Activated CD8-positive, alpha-beta memory T cell treated with anti-CD3 and anti-CD28 coated beads for 4 hours (primary cell): ENCODE measurements around the gene TSC22D2.
"Not testable (repeated sequence)": the region's sequence is repeated elsewhere in the genome, so short reads cannot be mapped to it uniquely, and the experiment has no call there.

Source experiments
- DNase-seq, 2 donors: peaks; one replicate each; pipeline ENCODE4 v3.0.0-alpha.2; 2020; ENCODE audit warnings: low read depth in 2 of 2

The TSC22D2 gene

GRCh38 chr3:150447631-150448465 is 39.8 kb downstream of the TSC22D2 start:
- no peak for DNase-seq

DNA sequence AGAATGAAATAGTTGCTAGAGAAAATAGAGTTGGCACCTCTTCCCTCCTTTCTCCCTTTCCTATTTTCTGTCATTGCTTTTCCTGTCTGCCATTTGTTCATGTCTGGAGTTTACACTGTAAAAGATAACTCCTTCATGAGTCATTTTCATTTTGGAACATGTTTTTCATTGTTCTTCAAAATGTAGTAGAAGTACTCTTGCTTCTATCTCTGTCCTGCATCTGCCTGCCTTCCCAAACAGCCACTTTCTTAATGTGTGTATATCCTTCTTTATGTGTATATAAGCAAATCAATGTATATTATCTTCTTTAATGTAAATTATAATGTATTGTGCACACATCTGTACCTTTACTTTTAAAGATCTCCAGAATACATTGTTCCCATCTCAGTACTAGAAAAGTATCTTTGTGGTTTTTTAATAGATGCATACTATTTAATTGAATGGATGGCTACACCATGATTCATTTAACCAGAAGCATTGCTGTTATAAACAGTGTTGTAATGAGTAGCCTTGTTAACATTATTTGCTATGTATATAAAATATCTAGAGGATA is 41.1 kb downstream of the TSC22D2 start:
- DNase-seq = no peak

- no peak for DNase-seq
Measured at GRCh38 chr3:150450916-150451315, 42.8 kb downstream of the TSC22D2 start.

DNA sequence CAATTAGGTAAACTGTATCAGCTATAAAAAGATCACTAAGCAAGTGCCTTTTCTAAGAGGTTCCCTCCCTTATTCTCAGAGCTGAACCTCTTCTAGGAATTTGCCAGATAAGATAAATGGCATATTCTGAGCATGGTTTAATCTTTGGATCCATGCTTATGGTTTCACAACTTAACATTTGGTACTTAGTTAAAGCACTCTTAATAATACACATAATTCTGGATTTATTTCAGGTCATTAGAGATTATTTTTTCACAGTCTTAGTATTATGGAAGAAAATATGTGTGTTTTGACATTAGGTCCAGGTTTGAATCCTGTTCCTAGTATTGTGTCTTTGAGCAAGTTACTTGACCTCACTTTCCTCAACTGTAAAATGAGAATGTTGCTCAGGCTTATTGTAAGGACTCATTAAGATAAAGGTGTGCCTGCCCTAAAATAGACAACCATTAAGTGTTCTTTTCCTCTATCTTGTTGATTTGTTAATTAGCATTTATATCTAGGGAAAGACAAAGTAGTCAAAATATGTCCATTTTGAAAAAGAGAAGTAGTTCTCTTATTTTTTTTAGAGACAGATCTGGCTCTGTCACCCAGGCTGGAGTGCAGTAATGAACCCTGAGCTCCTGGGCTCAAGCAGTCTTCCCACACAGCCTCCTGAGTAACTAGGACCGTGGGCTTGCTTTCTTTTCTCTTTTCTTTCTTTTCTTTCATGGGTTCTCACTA is 43.4 kb downstream of the TSC22D2 start:
- no peak for DNase-seq

- no peak for DNase-seq
Measured at GRCh38 chr3:150453353-150453752, 45.3 kb downstream of the TSC22D2 start.

DNA sequence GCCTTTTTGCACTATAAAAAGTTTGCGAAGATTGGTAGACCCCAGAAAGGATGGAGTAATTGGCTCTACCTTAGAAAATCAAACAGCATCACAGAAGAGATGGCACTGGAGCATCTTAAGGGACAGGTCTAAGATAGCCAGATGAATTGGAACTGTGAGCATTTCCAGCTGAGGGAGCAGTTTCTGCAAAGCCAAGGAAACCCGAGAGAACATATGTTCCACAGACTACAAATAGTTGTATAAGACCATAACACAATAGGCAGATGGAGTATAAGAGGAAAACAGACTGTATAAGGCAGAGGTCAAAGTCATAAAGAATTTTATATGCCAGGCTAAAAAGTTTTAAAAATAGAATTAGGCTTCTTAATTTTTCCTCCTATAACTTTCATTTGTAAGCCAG is 46.0 kb downstream of the TSC22D2 start:
- DNase-seq = no peak

- no peak for DNase-seq
Measured at GRCh38 chr3:150454622-150455021, 46.5 kb downstream of the TSC22D2 start.

DNA sequence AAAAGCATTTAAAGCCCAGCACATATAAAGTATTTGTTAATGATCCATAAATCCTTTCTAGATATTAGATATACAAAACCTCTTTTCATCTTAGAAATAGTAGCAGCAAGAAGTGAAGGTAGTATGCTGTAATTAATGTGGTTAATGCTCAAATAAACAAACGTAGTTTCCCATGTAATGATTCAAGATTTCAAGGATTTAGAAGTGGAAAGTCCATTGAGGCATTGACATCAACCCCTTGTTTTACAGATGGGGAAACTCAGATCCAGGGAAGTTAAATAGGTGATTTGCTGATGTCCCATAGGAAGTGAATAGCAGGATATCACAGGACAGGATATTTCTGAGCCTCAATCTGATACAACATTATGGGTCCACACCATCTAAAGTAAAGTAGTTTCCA is 47.2 kb downstream of the TSC22D2 start:
- DNase-seq = no peak

DNA sequence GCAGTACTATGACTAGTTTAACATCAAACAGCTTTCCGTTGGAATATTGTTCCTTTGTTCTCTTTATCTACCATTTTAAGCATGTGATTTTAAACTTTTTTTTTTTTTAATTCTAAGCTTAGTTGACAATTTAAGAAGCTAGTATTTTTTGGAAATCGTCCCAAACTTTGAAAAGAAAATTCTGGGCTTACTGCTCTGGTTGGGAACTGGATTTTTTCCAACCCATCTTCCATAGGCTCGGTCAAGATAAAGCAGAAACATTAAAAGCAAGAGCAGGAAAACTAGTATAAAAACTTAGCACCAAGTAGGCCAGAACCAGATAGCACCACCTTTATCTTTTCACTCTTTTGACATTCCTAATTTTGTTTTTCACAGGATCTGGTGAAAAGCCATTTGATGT is 49.9 kb downstream of the TSC22D2 start:
- no peak for DNase-seq

DNA sequence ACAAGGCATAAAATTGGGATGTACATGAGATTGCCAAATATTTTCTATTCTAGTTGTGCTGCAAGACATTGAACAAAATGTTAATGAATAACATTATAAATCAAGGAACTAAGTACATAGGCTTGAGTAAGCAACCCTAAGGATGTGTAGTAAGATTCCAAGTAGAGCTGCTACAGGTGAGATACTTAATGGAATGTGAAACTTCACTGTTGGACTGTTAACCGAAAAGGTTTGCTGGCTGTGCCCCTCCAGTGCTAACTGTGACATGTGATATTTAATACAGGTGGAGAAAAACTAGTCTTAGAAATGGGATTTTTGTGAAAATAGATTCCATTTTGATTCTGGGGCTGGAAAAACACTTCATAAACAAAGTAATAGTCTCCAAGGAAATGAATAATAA is 52.4 kb downstream of the TSC22D2 start:
- no peak for DNase-seq

DNA sequence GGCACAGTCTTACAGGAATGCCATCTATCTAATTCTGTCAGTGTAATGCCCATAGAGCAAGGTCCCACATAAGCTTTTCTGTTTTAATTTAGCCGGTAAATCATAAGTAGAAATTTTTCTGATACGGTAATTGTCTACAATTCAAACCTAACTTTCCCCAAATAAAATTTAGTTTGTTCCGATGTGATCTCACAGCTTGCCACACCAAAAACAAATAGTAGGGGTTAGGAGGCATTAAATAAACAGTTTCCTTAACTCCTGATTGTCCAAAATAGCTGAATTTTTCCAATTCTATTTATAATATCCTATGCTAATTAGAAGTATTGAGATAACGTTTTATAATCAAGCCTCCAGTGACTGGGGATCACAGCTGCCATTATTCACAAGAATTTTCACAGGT is 53.3 kb downstream of the TSC22D2 start:
- no peak for DNase-seq

- no peak for DNase-seq
Measured at GRCh38 chr3:150462108-150462507, 54.0 kb downstream of the TSC22D2 start.

GRCh38 chr3:150464684-150465083 is 56.6 kb downstream of the TSC22D2 start:
- DNase-seq = no peak

- no peak for DNase-seq
Measured at GRCh38 chr3:150467381-150467780, 59.3 kb downstream of the TSC22D2 start.

- no peak for DNase-seq
Measured at GRCh38 chr3:150469031-150469930, 61.2 kb downstream of the TSC22D2 start.

DNA sequence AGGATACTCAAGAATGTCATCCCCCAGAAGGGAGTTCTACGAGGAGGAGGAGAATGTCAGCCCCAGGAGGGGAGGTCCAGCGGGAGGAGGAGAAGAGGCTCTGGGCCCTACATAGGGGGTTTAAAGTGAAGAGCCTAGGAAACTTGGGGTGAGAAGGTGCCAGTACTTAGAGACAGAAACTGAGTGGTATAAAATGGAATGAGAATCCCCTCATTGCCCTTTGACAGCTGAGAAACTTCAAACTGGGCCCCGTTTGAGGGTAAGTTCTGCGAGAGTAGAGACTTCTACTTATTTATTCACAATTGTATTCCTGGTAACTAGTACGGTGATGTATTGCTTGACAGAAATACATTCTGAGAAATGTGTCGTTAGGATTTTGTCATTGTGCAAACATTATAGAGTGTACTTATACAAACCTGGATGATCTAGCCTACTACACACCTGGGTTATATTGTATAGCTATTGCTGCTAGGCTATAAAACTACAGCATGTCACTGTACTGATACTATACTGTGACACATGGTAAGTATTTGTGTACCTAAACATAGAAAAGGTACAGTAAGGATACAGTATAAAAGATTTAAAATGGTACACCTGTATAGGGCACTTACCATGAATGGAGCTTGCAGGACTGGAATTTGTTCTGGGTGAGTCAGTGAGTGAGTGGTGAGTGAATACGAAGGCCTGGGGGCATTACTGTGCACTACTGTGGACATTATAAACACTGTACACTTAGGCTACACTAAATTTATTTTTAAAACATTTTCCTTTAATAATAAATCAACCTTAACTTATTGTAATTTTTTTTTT is 62.0 kb downstream of the TSC22D2 start:
- DNase-seq = no peak

DNA sequence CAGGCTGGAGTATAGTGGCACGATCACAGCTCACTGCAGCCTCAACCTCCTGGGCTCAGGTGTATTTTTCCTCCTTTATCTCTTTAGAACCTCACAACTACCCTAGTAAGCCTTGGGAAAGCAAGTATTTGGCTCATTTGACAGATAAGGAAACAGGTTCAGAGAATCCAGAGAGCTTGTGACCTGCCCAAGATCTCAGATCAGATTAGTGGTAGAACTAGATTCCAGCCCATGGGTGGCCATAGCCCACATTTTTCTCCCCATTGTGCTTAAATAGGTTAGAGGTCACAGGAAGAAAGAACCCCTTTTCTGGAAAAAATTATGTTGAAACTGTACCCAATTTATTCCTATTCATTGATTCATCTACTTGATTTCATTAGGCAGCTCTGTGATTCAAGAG is 64.3 kb downstream of the TSC22D2 start:
- DNase-seq = no peak

DNA sequence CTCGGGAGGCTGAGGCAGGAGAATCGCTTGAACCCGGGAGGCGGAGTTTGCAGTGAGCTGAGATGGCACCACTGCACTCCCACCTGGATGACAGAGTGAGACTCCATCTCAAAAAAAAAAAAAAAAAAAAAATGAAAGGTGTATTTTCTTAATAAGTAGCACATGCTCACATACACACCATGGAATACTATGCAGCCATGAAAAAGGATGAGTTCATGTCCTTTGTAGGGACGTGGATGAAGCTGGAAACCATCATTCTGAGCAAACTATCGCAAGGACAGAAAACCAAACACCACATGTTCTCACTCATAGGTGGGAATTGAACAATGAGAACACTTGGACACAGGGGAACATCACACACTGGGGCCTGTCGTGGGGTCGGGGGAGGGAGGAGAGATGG is 65.1 kb downstream of the TSC22D2 start:
- not testable (repeated sequence) for DNase-seq

DNA sequence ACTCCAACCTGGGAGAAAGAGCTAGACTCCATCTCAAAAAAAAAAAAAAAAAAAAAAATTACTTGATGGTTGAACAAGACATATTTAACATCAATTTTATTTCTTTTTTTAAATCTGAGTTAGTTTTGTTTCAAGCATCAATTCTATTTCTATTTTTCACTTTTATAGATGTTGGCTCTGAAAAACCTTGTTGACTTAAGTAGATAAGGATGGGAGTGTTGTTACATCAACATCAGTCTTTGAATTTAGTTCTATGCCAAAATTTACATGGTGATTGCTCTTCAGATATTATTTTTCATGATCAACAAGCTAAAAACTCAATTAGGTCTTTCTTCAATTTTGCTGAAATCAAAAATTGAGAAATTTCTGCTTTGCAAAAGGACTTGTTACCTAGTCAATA is 71.3 kb downstream of the TSC22D2 start:
- no peak for DNase-seq

DNA sequence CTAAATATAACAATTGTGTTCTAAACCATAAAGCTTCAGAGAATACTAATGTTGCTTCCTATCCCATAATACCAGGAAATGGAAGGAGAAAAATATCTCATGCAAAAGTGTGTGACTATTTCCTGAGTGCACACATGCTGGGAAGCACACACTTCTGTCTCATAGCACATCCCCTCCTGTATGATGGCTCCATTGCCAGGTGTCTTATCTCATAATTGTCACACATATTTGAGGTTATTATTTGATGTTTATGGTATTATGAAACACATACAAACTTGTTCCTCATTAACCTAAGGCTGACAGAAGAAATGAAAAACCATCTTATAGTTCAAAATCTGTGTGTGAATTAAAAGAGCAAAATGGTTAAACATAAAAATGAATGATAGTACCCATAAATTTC is 72.8 kb downstream of the TSC22D2 start:
- no peak for DNase-seq

- no peak for DNase-seq
Measured at GRCh38 chr3:150483226-150483625, 75.1 kb downstream of the TSC22D2 start.
